ENCODE results near the gene PELI3.
A peak's percentile ranks its signal among the peaks of the same experiment; 100 is the strongest.

Gene PELI3

DNA sequence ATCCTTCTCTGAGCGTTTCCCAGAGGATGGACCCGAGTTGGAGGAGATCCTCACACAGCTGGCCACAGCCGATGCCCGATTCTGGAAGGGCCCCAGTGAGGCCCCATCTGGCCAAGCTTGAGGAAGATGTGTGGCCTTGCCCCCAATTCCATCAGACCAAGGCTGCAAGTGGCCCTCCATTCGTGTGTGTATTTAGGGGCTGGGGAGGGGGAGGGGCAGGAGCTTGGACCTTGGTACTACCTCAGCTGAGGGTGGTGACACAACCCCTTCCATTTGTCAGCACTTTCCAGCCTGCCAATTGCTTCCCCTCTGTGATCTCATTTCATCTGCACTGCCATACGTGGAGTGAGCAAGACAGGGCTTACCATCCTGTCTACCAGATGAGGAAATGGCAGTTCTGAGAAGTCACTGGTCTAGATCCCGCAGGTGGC, 42.4 kb downstream of the PELI3 start:
- DNase-seq, result no peak

GRCh38 chr11:66510271-66510989, 43.7 kb downstream of the PELI3 start, which contains the start of gene BBS1:
BBS1 (plus strand) TSS chr11:66510635; CDS start chr11:66510660, 25 bp downstream.
- DNase-seq, result peak; percentile 83

GRCh38 chr11:66510990-66511339, 44.3 kb downstream of the PELI3 start:
- no peak for DNase-seq

- no peak for DNase-seq
Measured at GRCh38 chr11:66523611-66524010, 56.9 kb downstream of the PELI3 start.

DNA sequence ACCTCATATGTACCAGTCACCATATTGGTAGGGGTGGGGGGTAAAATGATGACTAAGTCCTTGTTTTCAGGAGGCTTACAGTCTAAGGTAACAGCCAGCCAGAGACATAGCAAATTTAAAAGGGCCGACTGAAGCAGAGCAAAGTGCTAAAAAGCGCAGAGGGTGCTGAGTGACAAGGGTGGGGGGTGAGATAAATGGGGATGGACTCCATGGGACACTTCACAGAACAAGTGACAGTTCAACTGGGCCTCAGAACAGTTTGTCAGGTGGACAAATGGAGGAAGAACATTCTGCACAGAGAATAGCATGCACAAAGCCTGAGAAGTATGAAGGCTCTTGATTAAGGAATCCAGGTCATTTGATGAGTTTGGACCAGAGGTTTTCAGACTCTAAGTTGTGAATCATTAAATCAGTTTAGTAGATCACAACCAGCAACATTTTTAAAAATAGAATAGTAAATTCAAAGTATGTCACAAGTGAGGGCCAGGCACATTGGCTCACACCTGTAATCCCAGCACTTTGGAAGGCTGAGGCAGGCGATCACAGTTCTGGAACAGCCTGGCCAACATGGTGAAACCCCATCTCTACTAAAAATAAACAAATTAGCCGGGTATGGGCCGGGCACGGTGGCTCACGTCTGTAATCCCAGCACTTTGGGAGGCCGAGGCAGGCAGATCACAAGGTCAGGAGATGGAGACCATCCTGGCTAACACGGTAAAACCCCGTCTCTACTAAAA, 57.8 kb downstream of the PELI3 start:
- no peak for DNase-seq
